PC-3 (cell line): ENCODE measurements around the gene ARHGAP42.

Source experiments
- CTCF ChIP-seq: fragments of 300-600 bp; sonication (generic); conservative IDR thresholded peaks from 2 replicates; pipeline ENCODE4 v1.5.1; 2017; ENCODE audit warnings: antibody characterized with exemption, low read depth, mild to moderate bottlenecking, low read length
- EZH2 ChIP-seq: fragments of 300-600 bp; sonication (generic); IDR thresholded peaks from one replicate; pipeline ENCODE4 v1.6.1; 2017; ENCODE audit warnings: antibody characterized with exemption, mild to moderate bottlenecking, low read length; ENCODE audit not compliant: unreplicated experiment
- EZH2phosphoT487 ChIP-seq: fragments of 300-600 bp; sonication (generic); IDR thresholded peaks from 2 replicates; pipeline ENCODE4 v1.6.1; 2018; ENCODE audit warnings: mild to moderate bottlenecking, antibody characterized with exemption, low read length, borderline replicate concordance

GRCh38 chr11:100961633-100962032, 274.5 kb downstream of the ARHGAP42 start:
- TF ChIP-seq CTCF = no peak
- no peak for TF ChIP-seq EZH2phosphoT487
- TF ChIP-seq EZH2 = no peak
